HCT116 (cell line): Measurements from ENCODE around the gene ACOXL. TPM values are rescaled to one million over a fixed set of nuclear protein-coding genes. Genes with fewer than 3 reads are reported as not detected.

Experiments
- ATAC-seq: fragments of 200-7000 bp; cut with Tn5 transposase; 2 replicates; pipeline ENCODE4 v1.9.1; 2020; ENCODE audit warnings: mild to moderate bottlenecking, moderate library complexity
- BruUV-seq: library from RNA; stranded (reverse); fragments of 400-500 nt; replicated peaks from 2 replicates; lab custom pipeline; 2021; lab: Mats Ljungman, UMichigan
- CTCF ChIA-PET: fragments of 300-600 bp; sonication (Branson Sonifier 250); formaldehyde crosslinking; loops from one replicate; lab custom pipeline; 2021; ENCODE audit warnings: antibody characterized with exemption; lab: Charles Lee
- POLR2A ChIA-PET: fragments of 300-600, 350-600 bp; sonication (Branson Sonifier 250); formaldehyde crosslinking; loops from one replicate; lab custom pipeline; 2021; ENCODE audit warnings: antibody characterized with exemption; lab: Charles Lee
- RAD21 ChIA-PET, 2 experiments: fragments of 300-600 bp; sonication (Branson Sonifier 250); formaldehyde crosslinking; loops; one replicate each; lab custom pipeline; 2023; ENCODE audit warnings: low total read pairs in 2 of 2; ENCODE audit not compliant: uncharacterized antibody in 2 of 2, unreplicated experiment in 2 of 2, low non-redundant PET in 1 of 2; lab: Charles Lee
- DNase-seq: peaks from one replicate; pipeline ENCODE4 v3.0.0-alpha.2; 2010; ENCODE audit warnings: low read depth, low spot score
- H2AFZ ChIP-seq: fragments of 200-600 bp; shearing (Covaris generic), sonication (generic); 2 replicates; pipeline ENCODE4 v1.6.1; 2017; ENCODE audit warnings: low read depth, mixed run types, mixed read lengths, antibody characterized with exemption, low read length; ENCODE audit not compliant: poor library complexity, severe bottlenecking
- H3K27ac ChIP-seq: 2 replicates; pipeline ENCODE4 v1.5.1; 2012; ENCODE audit warnings: low read depth, low read length
- H3K27me3 ChIP-seq: fragments of 200-600 bp; sonication (generic); 2 replicates; pipeline ENCODE4 v1.6.1; 2016; ENCODE audit warnings: mixed run types, low read length, mixed read lengths; ENCODE audit not compliant: insufficient read depth
- H3K36me3 ChIP-seq, 2 experiments: fragments of 200-500 bp in 1 of 2; fragments of 200-600 bp in 1 of 2; sonication (Bioruptor generic) in 1 of 2; sonication (generic) in 1 of 2; 2 replicates each; pipeline versions ENCODE4 v1.5.1 to v1.6.1; 2014 to 2016; ENCODE audit warnings: low read length in 2 of 2, inconsistent platforms in 1 of 2, mixed read lengths in 1 of 2, mixed run types in 1 of 2; ENCODE audit not compliant: insufficient read depth in 2 of 2, control insufficient read depth in 1 of 2
- H3K4me1 ChIP-seq, 2 experiments: fragments of 200-600 bp in 1 of 2; sonication (generic) in 1 of 2; 2 replicates each; pipeline versions ENCODE4 v1.5.1 to v1.6.1; 2012 to 2017; ENCODE audit warnings: low read length in 2 of 2, inconsistent platforms in 1 of 2, mild to moderate bottlenecking in 1 of 2, mixed read lengths in 1 of 2, mixed run types in 1 of 2, moderate library complexity in 1 of 2; ENCODE audit not compliant: insufficient read depth in 2 of 2, control insufficient read depth in 1 of 2
- H3K4me2 ChIP-seq: fragments of 200-600 bp; sonication (generic); 2 replicates; pipeline ENCODE4 v1.6.1; 2017; ENCODE audit warnings: mixed run types, low read length, mixed read lengths
- H3K4me3 ChIP-seq, 2 experiments: fragments of 200-600 bp in 1 of 2; sonication (generic) in 1 of 2; replicated peaks in 1 of 2; 2 replicates each; pipeline ENCODE4 v1.5.1; 2011 to 2016; ENCODE audit warnings: low read length in 2 of 2, control low read depth in 1 of 2, low read depth in 1 of 2, mild to moderate bottlenecking in 1 of 2, mixed read lengths in 1 of 2, mixed run types in 1 of 2
- H3K79me2 ChIP-seq: fragments of 200-600 bp; sonication (generic); 2 replicates; pipeline ENCODE4 v1.6.1; 2017; ENCODE audit warnings: mild to moderate bottlenecking, mixed run types, low read length, moderate library complexity, mixed read lengths; ENCODE audit not compliant: insufficient read depth
- H3K9ac ChIP-seq: fragments of 200-600 bp; sonication (generic); 2 replicates; pipeline ENCODE4 v1.6.1; 2016; ENCODE audit warnings: low read length, mixed read lengths
- H3K9me2 ChIP-seq: fragments of 200-600 bp; sonication (generic), shearing (Covaris generic); 2 replicates; pipeline ENCODE4 v1.6.1; 2017; ENCODE audit warnings: mixed run types, mild to moderate bottlenecking, moderate library complexity; ENCODE audit not compliant: insufficient read depth
- H3K9me3 ChIP-seq, 2 experiments: fragments of 200-500 bp in 1 of 2; fragments of 200-600 bp in 1 of 2; sonication (Bioruptor generic) in 1 of 2; sonication (generic) in 1 of 2; 2 replicates each; pipeline ENCODE4 v1.6.1; 2014 to 2017; ENCODE audit warnings: low read length in 2 of 2, mixed read lengths in 2 of 2, inconsistent platforms in 1 of 2, low read depth in 1 of 2, mild to moderate bottlenecking in 1 of 2, mixed run types in 1 of 2, moderate library complexity in 1 of 2; ENCODE audit not compliant: control insufficient read depth in 1 of 2, insufficient read depth in 1 of 2
- H4K20me1 ChIP-seq: fragments of 200-600 bp; sonication (generic), shearing (Covaris generic); 2 replicates; pipeline ENCODE4 v1.6.1; 2017; ENCODE audit warnings: mixed run types, mild to moderate bottlenecking, moderate library complexity; ENCODE audit not compliant: insufficient read depth
- EGR1 ChIP-seq: IDR thresholded peaks from 2 replicates; pipeline ENCODE4 v1.6.1; 2012; ENCODE audit warnings: low read depth
- ELF1 ChIP-seq: IDR thresholded peaks from 2 replicates; pipeline ENCODE4 v1.6.1; 2012; ENCODE audit warnings: low read depth, borderline replicate concordance
- RAD21 ChIP-seq: IDR thresholded peaks from 2 replicates; pipeline ENCODE4 v1.6.1; 2012; ENCODE audit warnings: low read depth, mild to moderate bottlenecking
- intact Hi-C: fragments of 100-400 bp; cut with micrococcal nuclease; formaldehyde crosslinking; loops from 2 replicates; pipeline ENCODE4 v1.10.0; 2022
- total RNA-seq: library from RNA; stranded (reverse); gene quantifications from one replicate; pipeline ENCODE4 v1.2.1, GENCODE V29; 2021; ENCODE audit not compliant: unreplicated experiment
- TF ChIP-seq, protein P1 (sequence below): IDR thresholded peaks from 2 replicates; pipeline ENCODE4 v1.6.1; 2012; ENCODE audit warnings: low read depth

ACOXL gene
- total RNA-seq, 1 experiment from 2014 or later = 5.5 TPM

DNA sequence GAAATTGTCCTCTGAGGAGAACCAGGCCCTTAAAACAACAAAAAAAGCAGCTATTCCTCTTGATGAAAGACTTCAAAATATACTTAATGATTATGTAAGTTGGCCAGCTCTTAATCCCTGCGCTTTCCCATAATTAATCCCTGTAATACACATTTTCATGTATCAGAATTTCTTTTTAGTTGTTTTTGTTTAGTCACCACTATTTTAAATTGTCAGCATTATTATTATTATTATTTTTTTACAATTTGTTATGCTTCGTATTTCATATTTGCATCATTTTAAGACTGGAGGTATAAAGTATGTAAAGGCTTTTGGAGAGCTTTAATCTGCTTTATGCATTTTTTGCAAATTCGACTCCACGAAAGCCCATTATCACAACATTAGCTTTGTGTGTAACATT lies 152.9 kb downstream of the ACOXL start:
- H3K27me3 ChIP-seq = no peaks in the 10 kb centered on the region
- ATAC-seq = no peak
- no peaks in the 10 kb centered on the region for H3K4me1 ChIP-seq
- no peak overlapping the region for H2AFZ ChIP-seq
- intact Hi-C loops = loop anchor here (1.0 kb wide), 1 partner anchor 28 kb away; no protein-coding TSS in a partner anchor
- H3K9ac ChIP-seq = no peak overlapping the region
- H3K9me2 ChIP-seq = no peaks in the 10 kb centered on the region
- POLR2A ChIA-PET = no interaction called here
- no peaks in the 10 kb centered on the region for H3K79me2 ChIP-seq
- no peak overlapping the region for H3K4me2 ChIP-seq
- no peak for DNase-seq
- no TSS peak for BruUV-seq
- no peaks in the 10 kb centered on the region for H4K20me1 ChIP-seq
- CTCF ChIA-PET = interaction anchor here (1.5 kb wide), 1 partner anchor 8 kb away, joined by 4 read pairs; no protein-coding TSS in a partner anchor
- H3K4me3 ChIP-seq = no peak overlapping the region
- no peak overlapping the region for H3K27ac ChIP-seq
- H3K9me3 ChIP-seq = no peaks in the 10 kb centered on the region
- RAD21 ChIA-PET = no interaction called here
- TF ChIP-seq, protein P1, sequence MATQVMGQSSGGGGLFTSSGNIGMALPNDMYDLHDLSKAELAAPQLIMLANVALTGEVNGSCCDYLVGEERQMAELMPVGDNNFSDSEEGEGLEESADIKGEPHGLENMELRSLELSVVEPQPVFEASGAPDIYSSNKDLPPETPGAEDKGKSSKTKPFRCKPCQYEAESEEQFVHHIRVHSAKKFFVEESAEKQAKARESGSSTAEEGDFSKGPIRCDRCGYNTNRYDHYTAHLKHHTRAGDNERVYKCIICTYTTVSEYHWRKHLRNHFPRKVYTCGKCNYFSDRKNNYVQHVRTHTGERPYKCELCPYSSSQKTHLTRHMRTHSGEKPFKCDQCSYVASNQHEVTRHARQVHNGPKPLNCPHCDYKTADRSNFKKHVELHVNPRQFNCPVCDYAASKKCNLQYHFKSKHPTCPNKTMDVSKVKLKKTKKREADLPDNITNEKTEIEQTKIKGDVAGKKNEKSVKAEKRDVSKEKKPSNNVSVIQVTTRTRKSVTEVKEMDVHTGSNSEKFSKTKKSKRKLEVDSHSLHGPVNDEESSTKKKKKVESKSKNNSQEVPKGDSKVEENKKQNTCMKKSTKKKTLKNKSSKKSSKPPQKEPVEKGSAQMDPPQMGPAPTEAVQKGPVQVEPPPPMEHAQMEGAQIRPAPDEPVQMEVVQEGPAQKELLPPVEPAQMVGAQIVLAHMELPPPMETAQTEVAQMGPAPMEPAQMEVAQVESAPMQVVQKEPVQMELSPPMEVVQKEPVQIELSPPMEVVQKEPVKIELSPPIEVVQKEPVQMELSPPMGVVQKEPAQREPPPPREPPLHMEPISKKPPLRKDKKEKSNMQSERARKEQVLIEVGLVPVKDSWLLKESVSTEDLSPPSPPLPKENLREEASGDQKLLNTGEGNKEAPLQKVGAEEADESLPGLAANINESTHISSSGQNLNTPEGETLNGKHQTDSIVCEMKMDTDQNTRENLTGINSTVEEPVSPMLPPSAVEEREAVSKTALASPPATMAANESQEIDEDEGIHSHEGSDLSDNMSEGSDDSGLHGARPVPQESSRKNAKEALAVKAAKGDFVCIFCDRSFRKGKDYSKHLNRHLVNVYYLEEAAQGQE = no peak
- no peak for TF ChIP-seq ELF1
- no peaks in the 10 kb centered on the region for H3K36me3 ChIP-seq

DNA sequence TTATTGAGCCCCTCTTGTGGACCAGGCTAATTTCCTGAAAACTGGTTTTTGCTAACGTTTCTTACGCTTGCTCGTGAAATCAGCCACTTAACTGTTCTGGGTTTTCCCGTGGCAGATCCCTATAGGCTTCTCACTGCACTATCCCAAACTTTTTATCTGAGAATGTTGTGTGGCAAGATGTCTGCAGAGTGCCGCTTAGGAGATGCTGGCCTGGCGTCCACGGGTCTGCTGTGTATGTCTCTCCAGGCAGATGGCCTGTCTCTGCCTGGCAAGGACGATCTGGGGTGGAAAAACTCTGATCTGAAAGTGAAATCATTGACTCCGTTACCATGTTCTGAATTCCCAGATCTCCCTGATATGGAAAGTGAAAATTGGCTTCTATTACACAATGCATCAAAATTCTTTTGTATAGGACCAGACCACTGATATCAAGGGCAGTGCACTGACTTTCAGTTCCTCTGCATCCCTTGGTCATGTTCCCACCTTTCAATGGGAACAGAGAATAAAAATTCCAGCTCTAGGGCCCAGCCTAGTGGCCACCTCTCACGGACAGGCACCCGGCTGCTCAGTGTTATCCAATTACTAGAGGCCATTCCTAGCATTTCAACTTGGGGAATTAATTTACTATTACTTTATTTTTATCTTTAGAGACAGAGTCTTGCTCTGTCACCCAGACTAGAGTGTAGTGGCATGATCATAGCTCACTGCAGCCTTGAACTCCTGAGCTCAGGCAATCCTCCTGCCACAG lies 154.6 kb downstream of the ACOXL start:
- ChIA-PET POLR2A (no interaction called here), RAD21 (no interaction called here), CTCF (interaction anchor here (0.9 kb wide), 1 partner anchor 10 kb away, joined by 3 read pairs; no protein-coding TSS in a partner anchor)
- H3K9me2 ChIP-seq = no peaks in the 10 kb centered on the region
- DNase-seq = no peak
- no peak overlapping the region for H3K9ac ChIP-seq
- H3K79me2 ChIP-seq = no peaks in the 10 kb centered on the region
- no peak overlapping the region for H3K4me3 ChIP-seq
- no peak for TF ChIP-seq EGR1
- 0 out of 2 replicates have a peak, but pooled peaks have one; percentile 10 for TF ChIP-seq RAD21
- H3K9me3 ChIP-seq = no peaks in the 10 kb centered on the region
- no TSS peak for BruUV-seq
- H3K36me3 ChIP-seq = no peaks in the 10 kb centered on the region
- no peak overlapping the region for H3K4me2 ChIP-seq
- no peaks in the 10 kb centered on the region for H3K4me1 ChIP-seq
- intact Hi-C loops = no loop called here
- H4K20me1 ChIP-seq = no peaks in the 10 kb centered on the region
- peak; percentile 65; the same call in 1 of the 2 replicates for ATAC-seq
- H3K27ac ChIP-seq = no peak overlapping the region
- H3K27me3 ChIP-seq = no peaks in the 10 kb centered on the region
- no peak overlapping the region for H2AFZ ChIP-seq
